Esophagus muscularis mucosa (tissue), 4 donors: ENCODE data around the gene UNKL. TPM values are rescaled to one million over a fixed set of nuclear protein-coding genes. Genes with fewer than 3 reads are reported as not detected.

Source experiments
- DNase-seq: peaks from one replicate; pipeline ENCODE4 v3.0.0-alpha.2; 2017; ENCODE audit errors: extremely low spot score
- H3K27ac ChIP-seq, 4 donors: fragments of 200-600 bp; sonication (generic); replicated peaks in 1 of 4; 1 replicate in 3 of 4; 2 replicates in 1 of 4; pipeline ENCODE4 v1.5.1; 2016 to 2019; ENCODE audit warnings: mild to moderate bottlenecking in 1 of 4
- H3K27me3 ChIP-seq, 4 donors: fragments of 200-600 bp; sonication (generic); one replicate each; pipeline versions ENCODE4 v1.5.1 to v1.6.0; 2016 to 2019
- H3K36me3 ChIP-seq, 4 donors: fragments of 200-600 bp; sonication (generic); one replicate each; pipeline ENCODE4 v1.5.1; 2016 to 2019
- H3K4me1 ChIP-seq, 4 donors: fragments of 200-600 bp; sonication (generic); one replicate each; pipeline ENCODE4 v1.5.1; 2016 to 2019
- H3K4me3 ChIP-seq, 4 donors: fragments of 200-600 bp; sonication (generic); 1 replicate in 2 of 4; 2 replicates in 2 of 4; pipeline ENCODE4 v1.5.1; 2016 to 2019; ENCODE audit warnings: mild to moderate bottlenecking in 4 of 4, moderate library complexity in 1 of 4
- H3K9me3 ChIP-seq, 4 donors: fragments of 200-600 bp; sonication (generic); 1 replicate in 3 of 4; 2 replicates in 1 of 4; pipeline ENCODE4 v1.5.1; 2016 to 2019
- EP300 ChIP-seq: sonication (generic); formaldehyde crosslinking; IDR thresholded peaks from one replicate; pipeline ENCODE4 v1.6.1; 2017; ENCODE audit warnings: antibody characterized with exemption
- POLR2A ChIP-seq: fragments of 450-650 bp; IDR thresholded peaks from one replicate; pipeline ENCODE4 v1.6.1; 2017; ENCODE audit warnings: antibody characterized with exemption, moderate library complexity, mild to moderate bottlenecking, low read depth
- POLR2AphosphoS5 ChIP-seq, 2 donors: sonication (generic); formaldehyde crosslinking; IDR thresholded peaks; one replicate each; pipeline ENCODE4 v1.6.1; 2017; ENCODE audit warnings: antibody characterized with exemption in 2 of 2
- WGBS: methylation state at CpG from one replicate; pipeline ENCODE4 v1.1.5; 2018; 5-methylcytosine and 5-hydroxymethylcytosine counted together
- intact Hi-C: fragments of 100-400 bp; cut with DNase I; formaldehyde crosslinking; loops from one replicate; pipeline ENCODE4 v1.15.1; 2023
- total RNA-seq, 4 donors: library from RNA; depleted of rRNA; stranded (reverse); fragments of >200 nt; gene quantifications; one replicate each; pipeline versions ENCODE4 v1.1.0 to v1.2.1, GENCODE V29; 2016
- TF ChIP-seq, protein P1 (sequence below), 3 experiments: fragments of 200-600 bp in 2 of 3; fragments of 450-650 bp in 1 of 3; sonication (generic) in 2 of 3; IDR thresholded peaks; one replicate each; pipeline ENCODE4 v1.5.1; 2017 to 2019; ENCODE audit warnings: antibody characterized with exemption in 3 of 3, mild to moderate bottlenecking in 2 of 3, moderate library complexity in 1 of 3

UNKL gene
- total RNA-seq, 4 donors from 2014 or later = 9.3 to 23.7 (median 16.5) TPM

DNA sequence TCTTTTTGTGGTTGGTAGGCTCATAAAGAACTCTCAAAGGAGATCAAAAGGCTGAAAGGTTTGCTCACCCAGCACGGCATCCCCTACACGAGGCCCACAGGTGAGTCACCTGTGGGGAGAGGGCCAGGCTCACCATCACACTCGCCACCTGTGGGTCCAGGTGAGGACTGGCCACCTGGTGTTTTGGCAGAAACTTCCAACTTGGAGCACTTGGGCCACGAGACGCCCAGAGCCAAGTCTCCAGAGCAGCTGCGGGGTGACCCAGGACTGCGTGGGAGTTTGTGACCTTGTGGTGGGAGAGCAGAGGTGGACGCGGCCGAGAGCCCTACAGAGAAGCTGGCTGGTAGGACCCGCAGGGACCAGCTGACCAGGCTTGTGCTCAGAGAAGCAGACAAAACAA lies 51.7 kb downstream of the UNKL start:
- DNase-seq = no peak
- no peaks in the 10 kb centered on the region for H3K27me3 ChIP-seq
- intact Hi-C loops = no loop called here
- H3K36me3 ChIP-seq = peaks cover 43 to 98% (median 87%) of the 10 kb centered on the region in 4 donors
- H3K27ac ChIP-seq = no peak overlapping the region
- no peaks in the 10 kb centered on the region for H3K9me3 ChIP-seq
- H3K4me1 ChIP-seq = peaks cover 0 to 5% (median 0%) of the 10 kb centered on the region in 4 donors
- no peak overlapping the region for H3K4me3 ChIP-seq
- TF ChIP-seq EP300 (no peak), POLR2AphosphoS5 (IDR thresholded peaks at IDR 0.05) (no peak), POLR2A (no peak)
- TF ChIP-seq, protein P1, sequence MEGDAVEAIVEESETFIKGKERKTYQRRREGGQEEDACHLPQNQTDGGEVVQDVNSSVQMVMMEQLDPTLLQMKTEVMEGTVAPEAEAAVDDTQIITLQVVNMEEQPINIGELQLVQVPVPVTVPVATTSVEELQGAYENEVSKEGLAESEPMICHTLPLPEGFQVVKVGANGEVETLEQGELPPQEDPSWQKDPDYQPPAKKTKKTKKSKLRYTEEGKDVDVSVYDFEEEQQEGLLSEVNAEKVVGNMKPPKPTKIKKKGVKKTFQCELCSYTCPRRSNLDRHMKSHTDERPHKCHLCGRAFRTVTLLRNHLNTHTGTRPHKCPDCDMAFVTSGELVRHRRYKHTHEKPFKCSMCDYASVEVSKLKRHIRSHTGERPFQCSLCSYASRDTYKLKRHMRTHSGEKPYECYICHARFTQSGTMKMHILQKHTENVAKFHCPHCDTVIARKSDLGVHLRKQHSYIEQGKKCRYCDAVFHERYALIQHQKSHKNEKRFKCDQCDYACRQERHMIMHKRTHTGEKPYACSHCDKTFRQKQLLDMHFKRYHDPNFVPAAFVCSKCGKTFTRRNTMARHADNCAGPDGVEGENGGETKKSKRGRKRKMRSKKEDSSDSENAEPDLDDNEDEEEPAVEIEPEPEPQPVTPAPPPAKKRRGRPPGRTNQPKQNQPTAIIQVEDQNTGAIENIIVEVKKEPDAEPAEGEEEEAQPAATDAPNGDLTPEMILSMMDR (IDR thresholded peaks at IDR 0.05) = no peak
- 87% methylated on average over 11 of the region's 11 CpGs for WGBS

DNA sequence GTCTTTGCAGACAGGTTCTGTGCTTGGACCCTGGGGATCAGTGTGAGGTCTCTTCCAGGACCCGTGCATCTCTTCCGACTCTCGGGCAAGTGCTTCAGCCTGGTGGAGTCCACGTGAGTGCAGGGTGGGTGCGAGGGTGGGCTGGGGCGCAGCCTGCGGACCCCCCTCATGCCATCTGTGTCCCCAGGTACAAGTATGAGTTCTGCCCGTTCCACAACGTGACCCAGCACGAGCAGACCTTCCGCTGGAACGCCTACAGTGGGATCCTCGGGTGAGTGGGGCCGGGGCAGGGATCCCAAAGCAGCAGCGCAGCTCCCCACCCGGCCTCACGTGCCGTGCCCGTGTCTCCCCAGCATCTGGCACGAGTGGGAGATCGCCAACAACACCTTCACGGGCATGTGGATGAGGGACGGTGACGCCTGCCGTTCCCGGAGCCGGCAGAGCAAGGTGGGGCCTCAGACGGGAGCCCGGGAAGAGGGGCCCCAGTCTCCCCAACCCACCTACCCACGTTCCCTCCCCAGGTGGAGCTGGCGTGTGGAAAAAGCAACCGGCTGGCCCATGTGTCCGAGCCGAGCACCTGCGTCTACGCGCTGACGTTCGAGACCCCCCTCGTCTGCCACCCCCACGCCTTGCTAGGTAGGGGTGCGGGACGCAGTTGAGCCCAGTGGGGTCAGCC lies 52.7 kb downstream of the UNKL start:
- Histone ChIP-seq H3K9me3 (no peaks in the 10 kb centered on the region), H3K27me3 (no peaks in the 10 kb centered on the region), H3K4me1 (peaks cover 0 to 10% (median 0%) of the 10 kb centered on the region in 4 donors), H3K27ac (no peak overlapping the region), H3K36me3 (peaks cover 38 to 90% (median 79%) of the 10 kb centered on the region in 4 donors), H3K4me3 (no peak overlapping the region)
- intact Hi-C loops = no loop called here
- TF ChIP-seq POLR2A (no peak), POLR2AphosphoS5 (IDR thresholded peaks at IDR 0.05) (no peak), EP300 (no peak)
- TF ChIP-seq, protein P1 (IDR thresholded peaks at IDR 0.05) = no peak
- 95% methylated on average over 25 of the region's 43 CpGs for WGBS
- DNase-seq = no peak

DNA sequence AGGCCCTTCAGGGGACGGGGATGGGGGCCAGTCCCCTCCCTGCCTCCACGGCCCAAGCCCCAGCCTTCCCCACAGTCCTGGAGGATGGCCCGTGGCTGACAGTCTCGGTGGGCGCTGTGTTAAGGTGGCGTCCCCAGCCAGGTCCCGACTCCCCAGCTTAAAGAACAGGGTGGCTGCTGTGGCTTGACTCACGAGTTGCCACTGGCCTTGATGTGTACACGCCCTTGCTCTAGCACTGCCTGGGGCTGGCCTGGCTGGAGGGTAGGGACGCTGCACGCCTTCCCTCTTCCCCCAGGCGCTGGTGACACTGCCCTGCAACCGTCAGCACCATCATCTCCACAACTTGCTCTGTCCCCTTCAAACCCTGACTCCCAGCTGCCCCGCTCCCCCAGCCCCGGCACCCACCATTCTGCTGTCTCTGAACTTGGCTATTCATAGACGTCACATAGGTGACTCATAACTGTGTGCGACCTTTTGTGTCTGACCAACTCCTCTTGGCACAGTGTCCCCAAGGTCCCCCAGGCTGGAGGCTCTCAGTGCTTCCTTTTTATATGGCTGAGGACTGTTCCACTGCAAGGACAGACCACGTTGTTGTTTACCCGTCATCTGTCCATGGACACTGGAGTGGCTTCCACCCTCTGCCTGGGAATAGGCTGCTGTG lies 56.5 kb downstream of the UNKL start:
- Histone ChIP-seq H3K27ac (no peak overlapping the region), H3K36me3 (peaks cover 14 to 52% (median 44%) of the 10 kb centered on the region in 4 donors), H3K4me1 (peaks cover 9 to 45% (median 26%) of the 10 kb centered on the region in 4 donors), H3K27me3 (no peaks in the 10 kb centered on the region), H3K4me3 (no peak overlapping the region), H3K9me3 (no peaks in the 10 kb centered on the region)
- DNase-seq = no peak
- WGBS = 82% methylated on average over 11 of the region's 19 CpGs
- intact Hi-C loops = no loop called here
- no peak for TF ChIP-seq POLR2A
- TF ChIP-seq, protein P1 (IDR thresholded peaks at IDR 0.05) = no peak
- TF ChIP-seq EP300 = no peak
- TF ChIP-seq POLR2AphosphoS5 (IDR thresholded peaks at IDR 0.05) = no peak

GRCh38 chr16:1356061-1356900 lies 58.2 kb downstream of the UNKL start:
- peaks cover 17 to 57% (median 37%) of the 10 kb centered on the region in 4 donors for H3K4me1 ChIP-seq
- H3K9me3 ChIP-seq = no peaks in the 10 kb centered on the region
- peaks cover 0 to 35% (median 26%) of the 10 kb centered on the region in 4 donors for H3K36me3 ChIP-seq
- no peak overlapping the region for H3K4me3 ChIP-seq
- WGBS = 90% methylated on average over 6 of the region's 33 CpGs
- no peaks in the 10 kb centered on the region for H3K27me3 ChIP-seq
- DNase-seq = no peak
- H3K27ac ChIP-seq = no peak overlapping the region
- intact Hi-C loops = no loop called here
- no peak for TF ChIP-seq POLR2A
- TF ChIP-seq, protein P1 (IDR thresholded peaks at IDR 0.05) = no peak
- no peak for TF ChIP-seq POLR2AphosphoS5 (IDR thresholded peaks at IDR 0.05)
- no peak for TF ChIP-seq EP300
